Stimulated activated naive CD8-positive, alpha-beta T cell treated with anti-CD3 and anti-CD28 coated beads, Interleukin-15, amount 100 ng/mL, for 72 hours (primary cell): Measurements from ENCODE around the gene STEAP3.

Source experiments
- ATAC-seq: fragments of 150-1000 bp; cut with Tn5 transposase; 2 replicates; pipeline ENCODE4 v1.10.0; 2021; ENCODE audit warnings: mild to moderate bottlenecking, moderate library complexity
- DNase-seq, 2 donors: peaks; one replicate each; pipeline ENCODE4 v3.0.0; 2021 to 2022
- H3K27ac Mint-ChIP-seq, 2 donors: one replicate each; pipeline ENCODE4 v1.8.0; 2022; ENCODE audit warnings: mild to moderate bottlenecking in 2 of 2, mixed read lengths in 2 of 2, moderate library complexity in 2 of 2
- H3K27me3 Mint-ChIP-seq: one replicate; pipeline ENCODE4 v1.8.0; 2022; ENCODE audit warnings: mixed read lengths
- H3K4me1 Mint-ChIP-seq: one replicate; pipeline ENCODE4 v1.8.0; 2022; ENCODE audit warnings: mild to moderate bottlenecking, mixed read lengths
- H3K4me3 Mint-ChIP-seq, 2 donors: one replicate each; pipeline ENCODE4 v1.8.0; 2022; ENCODE audit warnings: mild to moderate bottlenecking in 2 of 2, mixed read lengths in 2 of 2, moderate library complexity in 1 of 2
- H3K9me3 Mint-ChIP-seq, 2 donors: one replicate each; pipeline ENCODE4 v1.8.0; 2022; ENCODE audit warnings: mixed read lengths in 2 of 2

STEAP3 gene

GRCh38 chr2:119301413-119301812 lies 77.8 kb downstream of the STEAP3 start:
- no peak for ATAC-seq
- no peak for DNase-seq
- no peaks in the 10 kb centered on the region for H3K9me3 Mint-ChIP-seq
- H3K27me3 Mint-ChIP-seq = no peaks in the 10 kb centered on the region
- H3K4me1 Mint-ChIP-seq = no peaks in the 10 kb centered on the region
- no peak overlapping the region for H3K27ac Mint-ChIP-seq
- H3K4me3 Mint-ChIP-seq = no peak overlapping the region

GRCh38 chr2:119304847-119305246 lies 81.2 kb downstream of the STEAP3 start:
- no peak for ATAC-seq
- DNase-seq = no peak
- no peak overlapping the region for H3K4me3 Mint-ChIP-seq
- no peaks in the 10 kb centered on the region for H3K4me1 Mint-ChIP-seq
- no peak overlapping the region for H3K27ac Mint-ChIP-seq
- H3K9me3 Mint-ChIP-seq = no peaks in the 10 kb centered on the region
- H3K27me3 Mint-ChIP-seq = no peaks in the 10 kb centered on the region

DNA sequence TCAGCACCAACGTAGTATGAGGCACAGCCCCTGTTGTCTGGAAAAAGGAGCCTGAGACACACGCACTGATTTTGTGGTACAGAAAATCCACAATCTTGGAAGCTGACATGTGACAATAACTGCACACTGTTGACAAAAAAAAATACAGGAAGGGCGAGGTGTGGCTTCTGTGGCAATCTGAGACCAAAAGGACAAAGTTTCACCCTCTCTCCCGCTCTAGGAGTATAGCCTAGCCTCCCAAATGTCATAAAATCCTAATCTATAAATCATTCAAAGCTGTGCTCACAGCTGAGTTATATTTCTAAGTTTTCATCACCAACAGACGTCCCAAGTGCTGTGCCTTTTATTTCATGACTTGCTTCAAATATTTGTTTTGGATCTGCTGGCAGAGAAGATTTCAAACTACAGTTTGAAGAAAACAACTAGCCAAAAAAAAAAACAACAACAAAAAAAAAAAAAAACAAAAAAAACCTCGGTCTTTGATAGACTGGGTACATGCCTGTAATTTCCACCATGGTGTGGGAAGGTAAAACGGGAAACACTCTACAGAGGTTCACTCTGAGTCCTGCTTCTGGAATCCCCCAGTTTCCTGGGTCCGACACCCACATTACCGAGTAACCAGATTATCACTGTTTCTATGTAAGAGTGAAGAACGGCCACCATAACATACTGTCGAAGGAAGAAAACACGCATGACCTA lies 82.0 kb downstream of the STEAP3 start:
- no peak for DNase-seq
- peak overlapping the region in 1 of 2 donors; percentile 48 for H3K27ac Mint-ChIP-seq

GRCh38 chr2:119306196-119306590 lies 82.6 kb downstream of the STEAP3 start:
- Mint-ChIP-seq H3K27ac (no peak overlapping the region), H3K9me3 (no peaks in the 10 kb centered on the region), H3K27me3 (no peaks in the 10 kb centered on the region), H3K4me1 (no peaks in the 10 kb centered on the region), H3K4me3 (no peak overlapping the region)
- ATAC-seq = no peak
- no peak for DNase-seq

More for the DNA sequence above, 82.0 kb downstream of the STEAP3 start:
- H3K4me1 Mint-ChIP-seq = no peaks in the 10 kb centered on the region
- no peak overlapping the region for H3K4me3 Mint-ChIP-seq
- no peak for ATAC-seq
- no peaks in the 10 kb centered on the region for H3K27me3 Mint-ChIP-seq
- H3K9me3 Mint-ChIP-seq = no peaks in the 10 kb centered on the region

DNA sequence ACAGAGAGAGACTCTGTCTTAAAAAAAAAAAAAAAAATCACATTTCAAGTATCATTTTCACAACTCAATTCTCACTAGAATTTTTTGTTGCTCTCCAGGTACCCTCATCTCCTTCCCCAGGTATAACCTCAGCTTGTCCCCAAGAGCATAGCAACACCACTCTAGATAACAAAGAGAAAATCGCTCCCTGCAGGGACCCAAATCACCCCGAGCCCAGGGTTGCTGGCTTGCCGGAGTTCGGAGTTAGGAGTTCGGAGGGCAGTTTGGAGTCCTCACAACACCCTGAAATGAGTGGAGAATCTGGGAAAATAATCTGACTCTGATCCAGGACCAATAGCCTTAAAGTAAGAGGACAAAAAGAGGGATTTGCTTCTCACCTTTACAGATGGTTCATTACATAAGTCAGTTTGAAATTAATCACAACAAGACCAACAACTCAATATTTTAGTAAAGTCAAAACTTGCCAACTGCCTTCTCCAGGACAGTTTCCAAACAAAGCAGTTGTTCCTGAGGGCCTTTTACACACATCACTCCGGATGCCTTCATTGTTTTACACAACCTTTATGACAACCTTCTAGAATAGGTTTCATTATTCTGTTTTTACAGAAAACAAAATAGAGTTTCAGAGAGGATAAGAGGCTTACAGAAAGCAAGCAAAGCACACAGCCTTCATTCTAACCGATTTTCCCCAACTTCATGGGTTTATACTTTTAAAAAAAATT lies 83.9 kb downstream of the STEAP3 start:
- Mint-ChIP-seq H3K27ac (peak overlapping the region in 1 of 2 donors; percentile 63), H3K27me3 (no peaks in the 10 kb centered on the region), H3K4me1 (no peaks in the 10 kb centered on the region), H3K4me3 (no peak overlapping the region), H3K9me3 (no peaks in the 10 kb centered on the region)
- DNase-seq (no peak), ATAC-seq (no peak)

GRCh38 chr2:119308793-119309330 lies 85.2 kb downstream of the STEAP3 start:
- H3K27ac Mint-ChIP-seq = no peak overlapping the region
- no peaks in the 10 kb centered on the region for H3K27me3 Mint-ChIP-seq
- no peak for DNase-seq
- ATAC-seq = no peak
- H3K4me3 Mint-ChIP-seq = no peak overlapping the region
- H3K4me1 Mint-ChIP-seq = no peaks in the 10 kb centered on the region
- no peaks in the 10 kb centered on the region for H3K9me3 Mint-ChIP-seq

DNA sequence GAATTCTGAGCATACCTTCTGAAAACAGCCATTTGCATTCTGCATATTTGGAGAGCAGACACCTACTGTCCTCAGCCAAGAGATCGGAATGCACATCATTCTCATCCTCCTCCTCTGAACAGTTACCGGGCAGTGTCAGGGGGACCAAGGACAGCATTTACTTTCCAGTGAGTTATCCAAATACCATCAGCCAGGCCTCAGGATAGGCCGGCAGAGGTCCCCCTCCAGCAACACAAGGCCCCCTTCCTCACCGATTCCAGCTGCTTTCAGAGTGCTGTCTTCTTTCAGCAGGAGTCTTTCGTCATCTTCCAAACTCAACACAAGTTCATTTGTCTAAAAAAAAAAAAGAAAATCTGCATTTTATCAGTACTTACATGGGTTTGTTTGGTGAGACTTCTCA lies 87.7 kb downstream of the STEAP3 start:
- Mint-ChIP-seq H3K27ac (no peak overlapping the region), H3K9me3 (no peaks in the 10 kb centered on the region), H3K27me3 (no peaks in the 10 kb centered on the region), H3K4me1 (no peaks in the 10 kb centered on the region), H3K4me3 (no peak overlapping the region)
- ATAC-seq (no peak), DNase-seq (no peak)

DNA sequence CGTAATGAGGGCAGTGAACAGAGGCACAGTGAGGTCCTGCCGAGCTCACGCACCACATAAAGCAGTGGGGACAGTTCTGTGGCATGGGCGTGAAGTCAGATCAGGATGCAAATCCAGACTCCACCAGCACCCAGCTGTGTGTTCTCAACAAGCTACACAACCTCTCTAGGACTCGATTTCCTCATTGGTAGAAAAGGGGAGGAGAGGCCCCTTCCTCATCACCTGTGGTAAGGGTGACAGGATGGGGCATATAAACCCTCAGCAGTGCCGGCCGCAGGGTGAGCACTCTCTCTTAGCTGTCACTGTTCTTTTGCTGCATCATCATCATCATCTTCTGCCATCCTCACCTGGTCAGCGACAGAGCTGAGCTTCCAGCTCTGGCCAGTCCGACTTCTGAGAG lies 88.2 kb downstream of the STEAP3 start:
- no peaks in the 10 kb centered on the region for H3K4me1 Mint-ChIP-seq

More for the DNA sequence above, 88.2 kb downstream of the STEAP3 start:
- H3K9me3 Mint-ChIP-seq = no peaks in the 10 kb centered on the region
- H3K4me3 Mint-ChIP-seq = no peak overlapping the region
- peak overlapping the region in 1 of 2 donors; percentile 65 for H3K27ac Mint-ChIP-seq
- DNase-seq = no peak
- no peaks in the 10 kb centered on the region for H3K27me3 Mint-ChIP-seq
- no peak for ATAC-seq
